NCI-H2107 treated with DMSO at 0.1 percent for 48 hours (cell line): Measurements from ENCODE around the gene RPS6KL1.
"Not testable (repeated sequence)": the region's sequence is repeated elsewhere in the genome, so short reads cannot be mapped to it uniquely, and the experiment has no call there.

ENCODE experiments used
- DNase-seq: peaks from one replicate; lab custom pipeline; 2025; ENCODE audit not compliant: unreplicated experiment; lab: John Stamatoyannopoulos, UW

The RPS6KL1 gene

GRCh38 chr14:74936151-74936550, 13.1 kb upstream of the RPS6KL1 start:
- DNase-seq: no peak

- DNase-seq: no peak
Observed at GRCh38 chr14:74935360-74935680, 12.3 kb upstream of the RPS6KL1 start.

GRCh38 chr14:74934476-74935359, 11.7 kb upstream of the RPS6KL1 start:
- DNase-seq: no peak

GRCh38 chr14:74934041-74934440, 11.0 kb upstream of the RPS6KL1 start:
- DNase-seq: no peak

- DNase-seq: not testable (repeated sequence)
Observed at GRCh38 chr14:74932936-74933335, 9.9 kb upstream of the RPS6KL1 start.

- DNase-seq: no peak
Observed at GRCh38 chr14:74932401-74932901, 9.4 kb upstream of the RPS6KL1 start.

GRCh38 chr14:74931744-74932143, 8.7 kb upstream of the RPS6KL1 start:
- not testable (repeated sequence) for DNase-seq

- DNase-seq: no peak
Observed at GRCh38 chr14:74929242-74929641, 6.2 kb upstream of the RPS6KL1 start.

- DNase-seq: no peak
Observed at GRCh38 chr14:74927225-74927624, 4.2 kb upstream of the RPS6KL1 start.

- DNase-seq: no peak
Observed at GRCh38 chr14:74924061-74924460, 1.0 kb upstream of the RPS6KL1 start.

- no peak for DNase-seq
Observed at GRCh38 chr14:74921987-74922751, 891 bp downstream of the RPS6KL1 start.

GRCh38 chr14:74921053-74921620, 1.9 kb downstream of the RPS6KL1 start:
- DNase-seq: no peak

GRCh38 chr14:74920281-74920680, 2.8 kb downstream of the RPS6KL1 start:
- no peak for DNase-seq

- DNase-seq: no peak
Observed at GRCh38 chr14:74919421-74920165, 3.5 kb downstream of the RPS6KL1 start.

GRCh38 chr14:74918380-74918779, 4.7 kb downstream of the RPS6KL1 start:
- DNase-seq: no peak

- no peak for DNase-seq
Observed at GRCh38 chr14:74917646-74918081, 5.4 kb downstream of the RPS6KL1 start.

- DNase-seq: no peak
Observed at GRCh38 chr14:74917178-74917543, 5.9 kb downstream of the RPS6KL1 start.

GRCh38 chr14:74915826-74916225, 7.2 kb downstream of the RPS6KL1 start:
- DNase-seq: no peak

- DNase-seq: no peak
Observed at GRCh38 chr14:74915426-74915825, 7.6 kb downstream of the RPS6KL1 start.

- peak; percentile 27 for DNase-seq
Observed at GRCh38 chr14:74913986-74914573, 9.0 kb downstream of the RPS6KL1 start.
